ENCODE measurements around the gene ELAVL3.
A peak's percentile ranks its signal among the peaks of the same experiment; 100 is the strongest.
"Not testable (repeated sequence)": the region's sequence is repeated elsewhere in the genome, so short reads cannot be mapped to it uniquely, and the experiment has no call there.

Gene ELAVL3

GRCh38 chr19:11458912-11459311, 21.9 kb downstream of the ELAVL3 start:
- DNase-seq = not testable (repeated sequence)

- no peak for DNase-seq
Measured at GRCh38 chr19:11458236-11458900, 22.5 kb downstream of the ELAVL3 start.

GRCh38 chr19:11457831-11458230, 23.0 kb downstream of the ELAVL3 start:
- no peak for DNase-seq

GRCh38 chr19:11457115-11457514, 23.7 kb downstream of the ELAVL3 start:
- peak in 13 of 14 donors; percentile 26 to 90 (median 77) for DNase-seq

GRCh38 chr19:11456659-11457058, 24.2 kb downstream of the ELAVL3 start:
- DNase-seq = no peak

- DNase-seq = not testable (repeated sequence)
Measured at GRCh38 chr19:11455233-11455554, 25.7 kb downstream of the ELAVL3 start.

GRCh38 chr19:11453468-11454341, 27.1 kb downstream of the ELAVL3 start:
- DNase-seq = no peak

GRCh38 chr19:11452620-11453310, 28.1 kb downstream of the ELAVL3 start:
- peak in 2 of 14 donors; percentile 9 to 18 for DNase-seq

- DNase-seq = no peak
Measured at GRCh38 chr19:11451871-11452619, 28.8 kb downstream of the ELAVL3 start.

- no peak for DNase-seq
Measured at GRCh38 chr19:11451327-11451870, 29.4 kb downstream of the ELAVL3 start.

- no peak for DNase-seq
Measured at GRCh38 chr19:11450570-11451326, 30.1 kb downstream of the ELAVL3 start.

GRCh38 chr19:11448923-11449554, 31.8 kb downstream of the ELAVL3 start:
- no peak for DNase-seq

GRCh38 chr19:11448410-11448809, 32.4 kb downstream of the ELAVL3 start:
- no peak for DNase-seq

- DNase-seq = no peak
Measured at GRCh38 chr19:11447347-11448262, 33.2 kb downstream of the ELAVL3 start.

GRCh38 chr19:11446652-11447301, 34.1 kb downstream of the ELAVL3 start:
- DNase-seq = peak in 13 of 14 donors; percentile 32 to 89 (median 80)

- peak in 1 of 14 donors; percentile 55 for DNase-seq
Measured at GRCh38 chr19:11446271-11446651, 34.6 kb downstream of the ELAVL3 start.

- DNase-seq = no peak
Measured at GRCh38 chr19:11445141-11445540, 35.7 kb downstream of the ELAVL3 start.

GRCh38 chr19:11444059-11444458, 36.8 kb downstream of the ELAVL3 start:
- peak in 1 of 14 donors; percentile 19 for DNase-seq

- no peak for DNase-seq
Measured at GRCh38 chr19:11437955-11438354, 42.9 kb downstream of the ELAVL3 start.
